GM21619 (cell line): ENCODE results near the gene KIF2A.

Source experiments
- ATAC-seq: cut with Tn5 transposase; IDR thresholded peaks from one replicate; pipeline ENCODE4 v1.9.1; 2021; ENCODE audit not compliant: unreplicated experiment

Gene KIF2A

DNA sequence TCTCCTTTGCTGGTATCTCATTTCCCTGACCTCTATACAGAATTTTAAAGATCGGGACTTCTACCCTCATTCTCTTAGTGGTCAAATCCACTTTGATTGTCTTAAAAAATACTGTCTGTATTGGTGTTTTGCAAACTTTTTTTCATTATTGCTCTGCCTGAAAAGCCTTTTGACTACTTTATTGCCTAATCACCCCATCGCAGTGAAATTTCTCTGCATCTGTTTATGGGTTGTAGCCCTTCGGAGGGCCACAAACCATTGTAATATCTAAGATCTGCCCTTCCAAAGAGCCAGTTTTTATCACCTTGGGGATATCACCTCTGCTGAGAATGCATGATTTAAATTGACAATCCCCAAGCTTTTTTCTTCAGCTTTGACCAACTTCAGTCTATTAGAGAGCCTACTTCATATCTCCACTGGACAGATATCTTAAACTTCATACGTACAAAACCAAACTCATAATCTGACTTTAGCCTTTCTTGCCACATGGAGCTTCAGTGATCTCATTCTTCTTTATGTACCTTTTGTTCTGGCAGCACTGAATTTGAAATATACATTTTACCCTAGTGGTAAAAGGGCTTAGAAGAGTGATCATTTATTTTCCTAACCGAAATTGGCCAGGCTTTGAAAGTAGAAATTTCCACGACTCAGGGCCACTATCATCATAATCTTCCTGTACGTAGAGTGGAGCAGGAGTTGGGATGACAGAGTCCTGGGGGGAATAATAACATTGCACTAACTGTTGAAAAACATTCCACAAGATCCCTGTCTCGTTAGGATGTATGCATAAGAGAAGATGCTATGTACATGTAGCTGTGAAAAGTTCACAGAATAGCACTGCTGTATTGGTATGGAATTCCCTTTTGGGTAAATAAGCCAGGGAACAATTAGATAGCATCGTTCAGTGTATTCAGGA is 21.4 kb downstream of the KIF2A start:
- no peak for ATAC-seq

GRCh38 chr5:62328772-62329491 is 22.9 kb downstream of the KIF2A start:
- ATAC-seq = no peak

- ATAC-seq = no peak
Observed at GRCh38 chr5:62330302-62330701, 24.3 kb downstream of the KIF2A start.

- ATAC-seq = no peak
Observed at GRCh38 chr5:62331921-62332320, 25.9 kb downstream of the KIF2A start.

DNA sequence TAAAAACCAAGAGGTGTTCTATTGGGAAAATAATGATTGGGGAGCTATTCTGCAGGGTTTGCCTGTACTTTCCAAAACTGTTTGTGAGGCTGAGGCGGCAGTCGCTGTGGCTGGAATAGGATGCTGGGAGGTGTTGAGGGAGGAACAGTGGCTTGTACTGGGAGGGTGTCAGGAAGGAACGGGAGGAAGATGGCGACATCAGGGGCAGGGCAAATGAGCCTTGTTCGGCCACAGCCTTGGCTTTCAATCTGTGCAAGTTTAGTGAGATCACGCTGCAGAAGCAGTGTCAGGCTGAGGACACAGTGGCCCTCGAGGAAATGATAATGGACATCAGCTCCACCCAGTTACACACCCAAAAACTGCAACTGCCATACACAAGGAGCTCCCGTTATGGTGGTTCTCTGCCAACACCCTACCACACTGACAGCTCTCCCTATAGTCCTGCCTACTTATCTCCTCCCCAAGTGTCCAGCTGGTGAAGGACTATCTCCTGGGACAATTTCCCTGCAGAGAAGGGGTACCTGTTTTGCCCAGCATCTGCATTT is 27.3 kb downstream of the KIF2A start:
- ATAC-seq = no peak

- no peak for ATAC-seq
Observed at GRCh38 chr5:62334082-62334481, 28.1 kb downstream of the KIF2A start.

GRCh38 chr5:62340392-62340791 is 34.4 kb downstream of the KIF2A start:
- no peak for ATAC-seq

- no peak for ATAC-seq
Observed at GRCh38 chr5:62340979-62341378, 35.0 kb downstream of the KIF2A start.

GRCh38 chr5:62341783-62342475 is 35.9 kb downstream of the KIF2A start:
- ATAC-seq = peak; percentile 71

DNA sequence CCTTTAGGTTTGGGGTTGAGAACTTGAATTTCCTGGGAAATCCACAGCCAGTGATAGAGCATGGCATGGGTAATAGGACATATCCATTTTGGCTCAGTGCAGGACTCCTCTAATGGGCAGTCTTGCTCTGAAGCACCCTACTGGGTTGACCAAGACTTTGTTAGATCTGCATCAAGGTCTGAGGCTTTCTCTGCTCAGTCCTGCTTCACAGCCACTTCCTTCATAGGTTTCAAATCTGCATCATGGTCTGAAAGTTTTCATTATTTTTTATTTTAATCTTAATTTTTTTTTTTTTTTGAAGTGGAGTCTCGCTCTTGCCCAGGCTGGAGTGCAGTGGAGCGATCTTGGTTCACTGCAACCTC is 36.5 kb downstream of the KIF2A start:
- peak; percentile 49 for ATAC-seq

DNA sequence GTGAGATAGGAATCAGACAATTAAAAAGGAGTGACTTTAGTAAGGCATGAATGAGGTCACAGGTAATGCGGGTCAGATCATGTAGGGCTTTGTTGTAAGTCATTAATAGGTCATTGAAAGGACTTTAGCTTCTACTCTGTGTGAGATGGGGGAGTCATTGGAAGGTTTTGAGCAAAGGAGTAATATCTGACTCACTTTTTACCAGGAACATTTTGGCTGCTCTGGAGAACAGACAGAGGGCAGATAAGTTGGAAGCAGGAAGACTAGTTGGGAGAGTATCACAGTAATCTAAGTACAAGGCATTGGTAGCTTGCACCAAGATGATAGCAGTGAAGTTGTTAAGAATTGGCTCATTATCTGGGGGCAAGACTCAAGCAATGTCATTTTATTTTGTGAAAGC is 37.4 kb downstream of the KIF2A start:
- no peak for ATAC-seq

GRCh38 chr5:62346748-62347147 is 40.7 kb downstream of the KIF2A start:
- no peak for ATAC-seq

DNA sequence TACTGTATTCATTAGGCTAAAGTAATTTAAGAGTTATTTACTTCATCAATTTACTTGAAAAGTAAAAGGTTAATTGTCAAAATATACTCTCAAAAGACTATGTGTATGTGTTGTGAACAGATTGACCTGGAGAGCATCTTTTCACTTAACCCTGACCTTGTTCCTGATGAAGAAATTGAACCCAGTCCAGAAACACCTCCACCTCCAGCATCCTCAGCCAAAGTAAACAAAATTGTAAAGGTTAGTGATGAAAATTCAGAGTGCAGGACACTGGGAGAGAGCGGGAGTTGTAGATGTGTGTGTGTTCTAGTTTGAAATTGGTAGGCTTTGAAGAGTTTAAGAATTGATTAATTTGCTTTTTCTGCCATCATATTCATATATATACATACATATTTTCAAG is 41.9 kb downstream of the KIF2A start:
- ATAC-seq = no peak

- ATAC-seq = no peak
Observed at GRCh38 chr5:62348723-62349481, 42.9 kb downstream of the KIF2A start.

GRCh38 chr5:62354028-62354874 is 48.2 kb downstream of the KIF2A start:
- peak; percentile 91 for ATAC-seq

GRCh38 chr5:62362701-62363100 is 56.7 kb downstream of the KIF2A start:
- no peak for ATAC-seq

DNA sequence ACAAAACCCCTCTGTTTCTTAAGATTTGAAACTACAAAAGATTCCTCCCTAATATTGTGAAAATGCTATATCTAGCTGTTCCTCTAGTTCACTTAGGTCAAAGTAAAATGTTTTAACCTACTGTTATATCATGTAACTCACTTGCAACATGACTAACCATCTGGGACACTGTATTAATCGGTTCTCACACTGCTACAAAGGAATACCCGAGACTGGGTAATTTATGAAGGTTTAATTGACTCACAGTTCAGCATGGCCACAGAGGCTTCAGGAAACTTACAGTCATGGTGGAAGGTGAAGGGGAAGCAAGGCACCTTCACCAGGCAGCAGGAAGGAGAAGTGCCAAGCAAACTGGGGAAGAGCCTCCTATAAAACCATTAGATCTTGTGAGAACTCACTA is 63.0 kb downstream of the KIF2A start:
- ATAC-seq = no peak

DNA sequence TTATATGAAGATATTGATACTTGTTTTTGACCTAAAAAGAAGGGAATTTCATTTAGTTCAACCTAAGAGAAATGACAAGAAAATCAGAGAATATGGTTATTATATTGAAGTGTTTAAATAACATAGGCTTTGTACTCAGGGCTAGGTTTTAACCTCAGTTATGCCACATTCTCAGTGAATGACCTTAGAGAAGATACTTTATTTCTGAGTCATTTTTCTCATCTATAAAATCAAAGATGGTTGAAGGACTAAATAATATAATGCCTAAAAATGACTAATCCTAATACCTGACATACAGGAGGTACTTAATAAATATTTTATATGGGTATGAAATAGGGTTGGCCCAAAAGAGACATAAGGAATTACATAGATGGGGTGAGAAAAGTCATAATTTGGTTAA is 65.4 kb downstream of the KIF2A start:
- ATAC-seq = no peak

GRCh38 chr5:62372600-62372999 is 66.6 kb downstream of the KIF2A start:
- no peak for ATAC-seq

DNA sequence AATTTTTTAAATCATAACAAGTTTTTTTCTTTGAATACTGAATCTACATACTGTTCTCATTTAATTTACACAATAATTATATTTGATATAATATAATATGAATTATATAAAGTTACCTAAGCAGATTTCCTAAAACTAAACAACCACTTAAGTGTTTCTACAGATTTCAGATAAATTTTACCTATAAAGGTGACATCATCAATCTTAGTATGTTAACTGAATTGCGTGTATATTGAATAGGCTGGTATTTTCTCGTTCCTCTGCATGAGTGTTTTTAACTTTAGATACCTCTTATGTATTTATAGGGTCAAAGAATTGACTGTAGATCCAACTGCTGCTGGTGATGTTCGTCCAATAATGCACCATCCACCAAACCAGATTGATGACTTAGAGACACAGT is 67.4 kb downstream of the KIF2A start:
- ATAC-seq = no peak
